ENCODE data around the gene TLE3. TPM values are rescaled to one million over a fixed set of nuclear protein-coding genes. Genes with fewer than 3 reads are reported as not detected.

TLE3 gene
- total and polyA plus RNA-seq, 2 of the 13 experiments (the other 11 are each of a cell fraction or from before 2014, with no cell fraction given): 11.9 to 13.8 TPM

DNA sequence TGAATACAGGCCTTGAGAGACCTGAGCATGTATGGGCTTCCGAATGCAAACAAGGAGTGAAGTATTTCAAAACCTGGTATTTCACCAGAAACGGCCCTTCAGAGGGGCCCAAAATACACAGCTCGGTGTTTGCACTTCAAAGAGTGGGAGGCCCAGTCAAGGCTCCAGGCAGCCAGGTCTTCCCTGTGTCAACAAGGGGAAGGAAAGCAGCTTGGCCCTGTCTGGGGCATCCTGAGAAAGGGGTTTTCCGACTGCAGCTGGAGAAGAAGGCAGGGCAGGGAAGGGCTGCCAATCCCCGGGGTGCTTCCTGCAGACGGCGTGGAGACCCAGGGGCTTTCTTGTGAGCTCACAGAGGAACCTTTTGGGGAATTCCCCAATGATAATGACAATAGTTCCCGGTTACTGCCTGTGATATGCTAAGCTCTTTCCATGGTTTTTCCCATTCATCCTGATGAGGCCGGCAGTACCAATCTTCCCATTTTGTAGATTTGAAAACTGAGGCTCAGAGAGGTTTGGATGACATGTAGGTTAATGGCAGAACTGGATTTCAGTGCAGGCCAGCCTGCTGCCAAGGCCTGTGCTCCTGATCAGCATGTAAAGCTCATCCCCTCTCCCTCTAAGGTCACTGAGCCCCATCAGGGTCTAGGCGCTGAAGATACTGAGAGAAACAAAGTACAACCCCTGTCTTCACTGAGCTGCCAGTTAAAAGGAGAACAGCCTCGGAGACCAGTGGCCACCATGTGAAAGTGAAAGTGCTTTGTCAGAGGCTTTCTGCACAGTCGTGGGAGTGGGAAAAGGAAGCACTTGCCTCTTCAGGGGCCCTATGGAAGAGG lies 43.0 kb upstream of the TLE3 start (continued):
- TF ChIP-seq, protein P1, sequence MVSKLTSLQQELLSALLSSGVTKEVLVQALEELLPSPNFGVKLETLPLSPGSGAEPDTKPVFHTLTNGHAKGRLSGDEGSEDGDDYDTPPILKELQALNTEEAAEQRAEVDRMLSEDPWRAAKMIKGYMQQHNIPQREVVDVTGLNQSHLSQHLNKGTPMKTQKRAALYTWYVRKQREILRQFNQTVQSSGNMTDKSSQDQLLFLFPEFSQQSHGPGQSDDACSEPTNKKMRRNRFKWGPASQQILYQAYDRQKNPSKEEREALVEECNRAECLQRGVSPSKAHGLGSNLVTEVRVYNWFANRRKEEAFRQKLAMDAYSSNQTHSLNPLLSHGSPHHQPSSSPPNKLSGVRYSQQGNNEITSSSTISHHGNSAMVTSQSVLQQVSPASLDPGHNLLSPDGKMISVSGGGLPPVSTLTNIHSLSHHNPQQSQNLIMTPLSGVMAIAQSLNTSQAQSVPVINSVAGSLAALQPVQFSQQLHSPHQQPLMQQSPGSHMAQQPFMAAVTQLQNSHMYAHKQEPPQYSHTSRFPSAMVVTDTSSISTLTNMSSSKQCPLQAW (CRISPR knock-in tag; IDR thresholded peaks at IDR 0.05): peak; percentile 98
- TF ChIP-seq, protein P2, sequence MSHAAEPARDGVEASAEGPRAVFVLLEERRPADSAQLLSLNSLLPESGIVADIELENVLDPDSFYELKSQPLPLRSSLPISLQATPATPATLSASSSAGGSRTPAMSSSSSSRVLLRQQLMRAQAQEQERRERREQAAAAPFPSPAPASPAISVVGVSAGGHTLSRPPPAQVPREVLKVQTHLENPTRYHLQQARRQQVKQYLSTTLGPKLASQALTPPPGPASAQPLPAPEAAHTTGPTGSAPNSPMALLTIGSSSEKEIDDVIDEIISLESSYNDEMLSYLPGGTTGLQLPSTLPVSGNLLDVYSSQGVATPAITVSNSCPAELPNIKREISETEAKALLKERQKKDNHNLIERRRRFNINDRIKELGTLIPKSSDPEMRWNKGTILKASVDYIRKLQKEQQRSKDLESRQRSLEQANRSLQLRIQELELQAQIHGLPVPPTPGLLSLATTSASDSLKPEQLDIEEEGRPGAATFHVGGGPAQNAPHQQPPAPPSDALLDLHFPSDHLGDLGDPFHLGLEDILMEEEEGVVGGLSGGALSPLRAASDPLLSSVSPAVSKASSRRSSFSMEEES (CRISPR knock-in tag; IDR thresholded peaks at IDR 0.05): peak; percentile 64
- TF ChIP-seq TAF15 (IDR thresholded peaks at IDR 0.05; ENCODE audit: low read depth, low read length, poor library complexity, severe bottlenecking) (no peak), ZNF660 (CRISPR knock-in tag; IDR thresholded peaks at IDR 0.05; ENCODE audit: borderline replicate concordance, low read depth) (no peak), ZNF792 (CRISPR knock-in tag; IDR thresholded peaks at IDR 0.05) (no peak), ASH2L (IDR thresholded peaks at IDR 0.05; ENCODE audit: insufficient read length, low read depth, low read length) (peak; percentile 66), TARDBP (CRISPR knock-in tag; IDR thresholded peaks at IDR 0.05) (peak; percentile 99), HHEX (CRISPR knock-in tag; IDR thresholded peaks at IDR 0.05) (peak; percentile 100)
- TF ChIP-seq, protein P3, sequence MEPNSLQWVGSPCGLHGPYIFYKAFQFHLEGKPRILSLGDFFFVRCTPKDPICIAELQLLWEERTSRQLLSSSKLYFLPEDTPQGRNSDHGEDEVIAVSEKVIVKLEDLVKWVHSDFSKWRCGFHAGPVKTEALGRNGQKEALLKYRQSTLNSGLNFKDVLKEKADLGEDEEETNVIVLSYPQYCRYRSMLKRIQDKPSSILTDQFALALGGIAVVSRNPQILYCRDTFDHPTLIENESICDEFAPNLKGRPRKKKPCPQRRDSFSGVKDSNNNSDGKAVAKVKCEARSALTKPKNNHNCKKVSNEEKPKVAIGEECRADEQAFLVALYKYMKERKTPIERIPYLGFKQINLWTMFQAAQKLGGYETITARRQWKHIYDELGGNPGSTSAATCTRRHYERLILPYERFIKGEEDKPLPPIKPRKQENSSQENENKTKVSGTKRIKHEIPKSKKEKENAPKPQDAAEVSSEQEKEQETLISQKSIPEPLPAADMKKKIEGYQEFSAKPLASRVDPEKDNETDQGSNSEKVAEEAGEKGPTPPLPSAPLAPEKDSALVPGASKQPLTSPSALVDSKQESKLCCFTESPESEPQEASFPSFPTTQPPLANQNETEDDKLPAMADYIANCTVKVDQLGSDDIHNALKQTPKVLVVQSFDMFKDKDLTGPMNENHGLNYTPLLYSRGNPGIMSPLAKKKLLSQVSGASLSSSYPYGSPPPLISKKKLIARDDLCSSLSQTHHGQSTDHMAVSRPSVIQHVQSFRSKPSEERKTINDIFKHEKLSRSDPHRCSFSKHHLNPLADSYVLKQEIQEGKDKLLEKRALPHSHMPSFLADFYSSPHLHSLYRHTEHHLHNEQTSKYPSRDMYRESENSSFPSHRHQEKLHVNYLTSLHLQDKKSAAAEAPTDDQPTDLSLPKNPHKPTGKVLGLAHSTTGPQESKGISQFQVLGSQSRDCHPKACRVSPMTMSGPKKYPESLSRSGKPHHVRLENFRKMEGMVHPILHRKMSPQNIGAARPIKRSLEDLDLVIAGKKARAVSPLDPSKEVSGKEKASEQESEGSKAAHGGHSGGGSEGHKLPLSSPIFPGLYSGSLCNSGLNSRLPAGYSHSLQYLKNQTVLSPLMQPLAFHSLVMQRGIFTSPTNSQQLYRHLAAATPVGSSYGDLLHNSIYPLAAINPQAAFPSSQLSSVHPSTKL (CRISPR knock-in tag; IDR thresholded peaks at IDR 0.05): peak; percentile 98
- TF ChIP-seq, protein P4, sequence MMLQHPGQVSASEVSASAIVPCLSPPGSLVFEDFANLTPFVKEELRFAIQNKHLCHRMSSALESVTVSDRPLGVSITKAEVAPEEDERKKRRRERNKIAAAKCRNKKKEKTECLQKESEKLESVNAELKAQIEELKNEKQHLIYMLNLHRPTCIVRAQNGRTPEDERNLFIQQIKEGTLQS (CRISPR knock-in tag; IDR thresholded peaks at IDR 0.05): peak; percentile 56; the same call in 1 of the 2 replicates
- TF ChIP-seq, protein P5, sequence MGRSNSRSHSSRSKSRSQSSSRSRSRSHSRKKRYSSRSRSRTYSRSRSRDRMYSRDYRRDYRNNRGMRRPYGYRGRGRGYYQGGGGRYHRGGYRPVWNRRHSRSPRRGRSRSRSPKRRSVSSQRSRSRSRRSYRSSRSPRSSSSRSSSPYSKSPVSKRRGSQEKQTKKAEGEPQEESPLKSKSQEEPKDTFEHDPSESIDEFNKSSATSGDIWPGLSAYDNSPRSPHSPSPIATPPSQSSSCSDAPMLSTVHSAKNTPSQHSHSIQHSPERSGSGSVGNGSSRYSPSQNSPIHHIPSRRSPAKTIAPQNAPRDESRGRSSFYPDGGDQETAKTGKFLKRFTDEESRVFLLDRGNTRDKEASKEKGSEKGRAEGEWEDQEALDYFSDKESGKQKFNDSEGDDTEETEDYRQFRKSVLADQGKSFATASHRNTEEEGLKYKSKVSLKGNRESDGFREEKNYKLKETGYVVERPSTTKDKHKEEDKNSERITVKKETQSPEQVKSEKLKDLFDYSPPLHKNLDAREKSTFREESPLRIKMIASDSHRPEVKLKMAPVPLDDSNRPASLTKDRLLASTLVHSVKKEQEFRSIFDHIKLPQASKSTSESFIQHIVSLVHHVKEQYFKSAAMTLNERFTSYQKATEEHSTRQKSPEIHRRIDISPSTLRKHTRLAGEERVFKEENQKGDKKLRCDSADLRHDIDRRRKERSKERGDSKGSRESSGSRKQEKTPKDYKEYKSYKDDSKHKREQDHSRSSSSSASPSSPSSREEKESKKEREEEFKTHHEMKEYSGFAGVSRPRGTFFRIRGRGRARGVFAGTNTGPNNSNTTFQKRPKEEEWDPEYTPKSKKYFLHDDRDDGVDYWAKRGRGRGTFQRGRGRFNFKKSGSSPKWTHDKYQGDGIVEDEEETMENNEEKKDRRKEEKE (IDR thresholded peaks at IDR 0.05): no peak
- TF ChIP-seq, protein P6, sequence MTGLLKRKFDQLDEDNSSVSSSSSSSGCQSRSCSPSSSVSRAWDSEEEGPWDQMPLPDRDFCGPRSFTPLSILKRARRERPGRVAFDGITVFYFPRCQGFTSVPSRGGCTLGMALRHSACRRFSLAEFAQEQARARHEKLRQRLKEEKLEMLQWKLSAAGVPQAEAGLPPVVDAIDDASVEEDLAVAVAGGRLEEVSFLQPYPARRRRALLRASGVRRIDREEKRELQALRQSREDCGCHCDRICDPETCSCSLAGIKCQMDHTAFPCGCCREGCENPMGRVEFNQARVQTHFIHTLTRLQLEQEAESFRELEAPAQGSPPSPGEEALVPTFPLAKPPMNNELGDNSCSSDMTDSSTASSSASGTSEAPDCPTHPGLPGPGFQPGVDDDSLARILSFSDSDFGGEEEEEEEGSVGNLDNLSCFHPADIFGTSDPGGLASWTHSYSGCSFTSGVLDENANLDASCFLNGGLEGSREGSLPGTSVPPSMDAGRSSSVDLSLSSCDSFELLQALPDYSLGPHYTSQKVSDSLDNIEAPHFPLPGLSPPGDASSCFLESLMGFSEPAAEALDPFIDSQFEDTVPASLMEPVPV (CRISPR knock-in tag; IDR thresholded peaks at IDR 0.05): peak; percentile 75; the same call in 1 of the 2 replicates
- TF ChIP-seq, protein P7, sequence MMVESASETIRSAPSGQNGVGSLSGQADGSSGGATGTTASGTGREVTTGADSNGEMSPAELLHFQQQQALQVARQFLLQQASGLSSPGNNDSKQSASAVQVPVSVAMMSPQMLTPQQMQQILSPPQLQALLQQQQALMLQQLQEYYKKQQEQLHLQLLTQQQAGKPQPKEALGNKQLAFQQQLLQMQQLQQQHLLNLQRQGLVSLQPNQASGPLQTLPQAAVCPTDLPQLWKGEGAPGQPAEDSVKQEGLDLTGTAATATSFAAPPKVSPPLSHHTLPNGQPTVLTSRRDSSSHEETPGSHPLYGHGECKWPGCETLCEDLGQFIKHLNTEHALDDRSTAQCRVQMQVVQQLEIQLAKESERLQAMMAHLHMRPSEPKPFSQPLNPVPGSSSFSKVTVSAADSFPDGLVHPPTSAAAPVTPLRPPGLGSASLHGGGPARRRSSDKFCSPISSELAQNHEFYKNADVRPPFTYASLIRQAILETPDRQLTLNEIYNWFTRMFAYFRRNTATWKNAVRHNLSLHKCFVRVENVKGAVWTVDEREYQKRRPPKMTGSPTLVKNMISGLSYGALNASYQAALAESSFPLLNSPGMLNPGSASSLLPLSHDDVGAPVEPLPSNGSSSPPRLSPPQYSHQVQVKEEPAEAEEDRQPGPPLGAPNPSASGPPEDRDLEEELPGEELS (CRISPR knock-in tag; IDR thresholded peaks at IDR 0.05): peak; percentile 97
